H9 (cell line): ENCODE results near the gene CDH13. TPM values are rescaled to one million over a fixed set of nuclear protein-coding genes. Genes with fewer than 3 reads are reported as not detected.

Experiments used
- DNase-seq: peaks from one replicate; pipeline ENCODE4 v3.0.0-alpha.2; 2017
- H2AFZ ChIP-seq: one replicate; pipeline ENCODE4 v1.6.1; 2013; ENCODE audit warnings: mild to moderate bottlenecking, low read length, control low read depth, moderate library complexity
- H2AK5ac ChIP-seq: 2 replicates; pipeline ENCODE4 v1.6.1; 2013; ENCODE audit warnings: low read length, control low read depth, mixed read lengths; ENCODE audit not compliant: insufficient read length
- H2BK120ac ChIP-seq: one replicate; pipeline ENCODE4 v1.6.1; 2013; ENCODE audit warnings: low read depth, mild to moderate bottlenecking, low read length, control low read depth, inconsistent platforms; ENCODE audit not compliant: poor library complexity, severe bottlenecking
- H2BK12ac ChIP-seq: 2 replicates; pipeline ENCODE4 v1.6.1; 2013; ENCODE audit warnings: low read length, control low read depth, mixed read lengths, low read depth; ENCODE audit not compliant: insufficient read length
- H2BK15ac ChIP-seq: 2 replicates; pipeline ENCODE4 v1.6.1; 2013; ENCODE audit warnings: low read depth, low read length, control low read depth
- H2BK20ac ChIP-seq: one replicate; pipeline ENCODE4 v1.6.1; 2013; ENCODE audit warnings: low read depth, mild to moderate bottlenecking, low read length, control low read depth, inconsistent platforms; ENCODE audit not compliant: poor library complexity, severe bottlenecking
- H2BK5ac ChIP-seq: 2 replicates; pipeline ENCODE4 v1.6.1; 2013; ENCODE audit warnings: low read length, control low read depth, mixed read lengths; ENCODE audit not compliant: insufficient read length
- H3K14ac ChIP-seq: 2 replicates; pipeline ENCODE4 v1.6.1; 2013; ENCODE audit warnings: low read length, control low read depth; ENCODE audit not compliant: insufficient read depth
- H3K18ac ChIP-seq: 2 replicates; pipeline ENCODE4 v1.6.1; 2013; ENCODE audit warnings: low read depth, mild to moderate bottlenecking, mixed read lengths, low read length, control low read depth; ENCODE audit not compliant: insufficient read length
- H3K23ac ChIP-seq: 2 replicates; pipeline ENCODE4 v1.6.1; 2013; ENCODE audit warnings: low read length, control low read depth, mixed read lengths, low read depth; ENCODE audit not compliant: insufficient read length
- H3K23me2 ChIP-seq: 2 replicates; pipeline ENCODE4 v1.6.1; 2013; ENCODE audit warnings: low read depth, mild to moderate bottlenecking, mixed read lengths, low read length, control low read depth; ENCODE audit not compliant: insufficient read length, poor library complexity, severe bottlenecking
- H3K27ac ChIP-seq: 2 replicates; pipeline ENCODE4 v1.5.1; 2013; ENCODE audit warnings: low read length, control low read depth, mixed read lengths, low read depth; ENCODE audit not compliant: insufficient read length
- H3K27me3 ChIP-seq: 2 replicates; pipeline ENCODE4 v1.6.1; 2013; ENCODE audit warnings: low read length, control low read depth, inconsistent platforms; ENCODE audit not compliant: insufficient read depth
- H3K4ac ChIP-seq: 2 replicates; pipeline ENCODE4 v1.6.1; 2013; ENCODE audit warnings: low read depth, mild to moderate bottlenecking, control low read depth, inconsistent platforms, low read length, moderate library complexity
- H3K4me1 ChIP-seq: 2 replicates; pipeline ENCODE4 v1.6.1; 2013; ENCODE audit warnings: low read length, control low read depth, inconsistent platforms; ENCODE audit not compliant: insufficient read depth
- H3K4me2 ChIP-seq: 2 replicates; pipeline ENCODE4 v1.6.1; 2013; ENCODE audit warnings: low read length, control low read depth, mixed read lengths; ENCODE audit not compliant: insufficient read length, insufficient read depth
- H3K56ac ChIP-seq: 2 replicates; pipeline ENCODE4 v1.6.1; 2013; ENCODE audit warnings: low read depth, mild to moderate bottlenecking, mixed read lengths, low read length, control low read depth; ENCODE audit not compliant: insufficient read length
- H3K79me1 ChIP-seq: 2 replicates; pipeline ENCODE4 v1.6.1; 2013; ENCODE audit warnings: low read depth, mild to moderate bottlenecking, moderate library complexity, low read length, control low read depth, inconsistent platforms; ENCODE audit not compliant: insufficient read depth, poor library complexity, severe bottlenecking
- H3K79me2 ChIP-seq: 2 replicates; pipeline ENCODE4 v1.6.1; 2013; ENCODE audit warnings: low read length, control low read depth, inconsistent platforms; ENCODE audit not compliant: insufficient read depth
- H3K9ac ChIP-seq: 2 replicates; pipeline ENCODE4 v1.6.1; 2013; ENCODE audit warnings: low read length, control low read depth, mixed read lengths; ENCODE audit not compliant: insufficient read length; ENCODE audit errors: extremely low read depth
- H3K9me3 ChIP-seq: one replicate; pipeline ENCODE4 v1.6.1; 2013; ENCODE audit warnings: low read depth, low read length, inconsistent platforms; ENCODE audit not compliant: control insufficient read depth
- H3T11ph ChIP-seq: one replicate; pipeline ENCODE4 v1.6.1; 2013; ENCODE audit warnings: mild to moderate bottlenecking, low read length, control low read depth, inconsistent platforms
- H4K20me1 ChIP-seq: one replicate; pipeline ENCODE4 v1.6.1; 2013; ENCODE audit not compliant: control insufficient read depth, insufficient read length, insufficient read depth
- H4K5ac ChIP-seq: 2 replicates; pipeline ENCODE4 v1.6.1; 2013; ENCODE audit warnings: low read depth, mild to moderate bottlenecking, mixed read lengths, low read length, control low read depth; ENCODE audit not compliant: insufficient read length
- H4K8ac ChIP-seq: replicated peaks from 2 replicates; pipeline ENCODE4 v1.6.1; 2013; ENCODE audit warnings: low read length, control low read depth, mixed read lengths, low read depth; ENCODE audit not compliant: insufficient read length
- H4K91ac ChIP-seq: 2 replicates; pipeline ENCODE4 v1.6.1; 2013; ENCODE audit warnings: low read depth, mild to moderate bottlenecking, moderate library complexity, mixed read lengths, low read length, control low read depth; ENCODE audit not compliant: insufficient read length
- H3K27ac Mint-ChIP-seq, 3 experiments: 2 replicates in 2 of 3; 3 replicates in 1 of 3; pipeline ENCODE4 v1.8.0; 2020 to 2021; ENCODE audit warnings: mixed read lengths in 3 of 3, mild to moderate bottlenecking in 1 of 3, moderate library complexity in 1 of 3
- H3K27me3 Mint-ChIP-seq: 2 replicates; pipeline ENCODE4 v1.8.0; 2021; ENCODE audit warnings: low read depth, mild to moderate bottlenecking, moderate library complexity, mixed read lengths
- H3K36me3 Mint-ChIP-seq, 3 experiments: 2 replicates in 2 of 3; 3 replicates in 1 of 3; pipeline ENCODE4 v1.8.0; 2020 to 2021; ENCODE audit warnings: low read depth in 3 of 3, mixed read lengths in 3 of 3; ENCODE audit not compliant: insufficient read depth in 1 of 3
- H3K4me1 Mint-ChIP-seq, 2 experiments: 2 replicates each; pipeline ENCODE4 v1.8.0; 2020; ENCODE audit warnings: mixed read lengths in 2 of 2
- H3K4me3 Mint-ChIP-seq, 2 experiments: 2 replicates in 1 of 2; 3 replicates in 1 of 2; pipeline ENCODE4 v1.8.0; 2020 to 2021; ENCODE audit warnings: mild to moderate bottlenecking in 2 of 2, mixed read lengths in 2 of 2, moderate library complexity in 1 of 2
- H3K9me3 Mint-ChIP-seq, 2 experiments: 2 replicates in 1 of 2; 3 replicates in 1 of 2; pipeline ENCODE4 v1.8.0; 2020; ENCODE audit warnings: mild to moderate bottlenecking in 2 of 2, mixed read lengths in 2 of 2, moderate library complexity in 1 of 2
- WGBS: extraction: QIAGEN DNeasy Blood & Tissue Kit; methylation state at CpG from one replicate; pipeline ENCODE4 v1.1.7; 2013; ENCODE audit warnings: missing lambda C conversion rate, low lambda C conversion rate, mixed read lengths; ENCODE audit not compliant: insufficient read length; ENCODE audit errors: extremely low coverage; 5-methylcytosine and 5-hydroxymethylcytosine counted together
- total RNA-seq: library from RNA; stranded (reverse); gene quantifications from 2 replicates; pipeline ENCODE4 v1.2.1, GENCODE V29; 2021
- TF ChIP-seq, protein P1 (sequence below): fragments of 200-600 bp; sonication (generic); conservative IDR thresholded peaks from 3 replicates; pipeline ENCODE4 v1.8.0; 2021; ENCODE audit warnings: antibody characterized with exemption, mild to moderate bottlenecking

Gene CDH13
- total RNA-seq, 1 experiment from 2014 or later, result 1.5 TPM

DNA sequence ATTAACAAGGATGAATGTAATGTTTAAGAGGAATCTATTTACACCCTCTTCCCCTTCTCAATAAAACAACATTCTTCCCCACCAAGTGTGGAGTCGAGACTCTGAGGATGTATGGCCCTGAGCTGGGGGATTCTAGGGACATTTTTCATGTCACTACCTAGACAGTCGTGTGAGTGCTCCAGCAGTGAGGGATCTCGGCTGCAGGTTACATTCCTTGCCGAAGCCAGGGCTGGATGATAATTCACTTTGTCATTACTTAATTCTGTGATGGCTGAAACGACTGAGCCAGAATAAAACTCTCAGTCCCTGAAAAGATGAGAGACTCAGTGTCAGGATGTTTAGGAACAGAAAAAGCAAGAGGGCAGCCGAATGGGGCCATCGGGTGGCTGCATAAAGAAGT is 1074.1 kb downstream of the CDH13 start:
- Histone ChIP-seq H3K14ac (no peak overlapping the region), H3K23ac (no peak overlapping the region), H4K8ac (no peak overlapping the region), H2BK20ac (no peak overlapping the region), H4K91ac (no peak overlapping the region), H4K20me1 (no peaks in the 10 kb centered on the region), H2AK5ac (no peak overlapping the region), H3K27me3 (no peaks in the 10 kb centered on the region), H3K79me1 (no peaks in the 10 kb centered on the region), H3K9ac (no peak overlapping the region), H3K9me3 (no peaks in the 10 kb centered on the region), H2BK5ac (no peak overlapping the region), H3K4me2 (no peak overlapping the region), H2BK120ac (no peak overlapping the region), H2AFZ (no peak overlapping the region), H3K4ac (no peak overlapping the region), H3K27ac (no peak overlapping the region), H2BK15ac (no peak overlapping the region), H3K4me1 (no peaks in the 10 kb centered on the region), H3K79me2 (no peaks in the 10 kb centered on the region), H2BK12ac (no peak overlapping the region), H3K23me2 (no peaks in the 10 kb centered on the region), H3K18ac (no peak overlapping the region), H3T11ph (no peak overlapping the region), H3K56ac (no peak overlapping the region), H4K5ac (no peak overlapping the region)
- peaks cover 8% of the 10 kb centered on the region for H3K27me3 Mint-ChIP-seq
- H3K27ac Mint-ChIP-seq, result no peak overlapping the region
- DNase-seq, result no peak
- WGBS, result no CpG with 5 or more reads among the region's 7 CpGs
- no peak overlapping the region; a peak in 1 of 5 replicates for H3K4me3 Mint-ChIP-seq
- no peaks in the 10 kb centered on the region for H3K4me1 Mint-ChIP-seq
- no peaks in the 10 kb centered on the region for H3K9me3 Mint-ChIP-seq
- TF ChIP-seq, protein P1, sequence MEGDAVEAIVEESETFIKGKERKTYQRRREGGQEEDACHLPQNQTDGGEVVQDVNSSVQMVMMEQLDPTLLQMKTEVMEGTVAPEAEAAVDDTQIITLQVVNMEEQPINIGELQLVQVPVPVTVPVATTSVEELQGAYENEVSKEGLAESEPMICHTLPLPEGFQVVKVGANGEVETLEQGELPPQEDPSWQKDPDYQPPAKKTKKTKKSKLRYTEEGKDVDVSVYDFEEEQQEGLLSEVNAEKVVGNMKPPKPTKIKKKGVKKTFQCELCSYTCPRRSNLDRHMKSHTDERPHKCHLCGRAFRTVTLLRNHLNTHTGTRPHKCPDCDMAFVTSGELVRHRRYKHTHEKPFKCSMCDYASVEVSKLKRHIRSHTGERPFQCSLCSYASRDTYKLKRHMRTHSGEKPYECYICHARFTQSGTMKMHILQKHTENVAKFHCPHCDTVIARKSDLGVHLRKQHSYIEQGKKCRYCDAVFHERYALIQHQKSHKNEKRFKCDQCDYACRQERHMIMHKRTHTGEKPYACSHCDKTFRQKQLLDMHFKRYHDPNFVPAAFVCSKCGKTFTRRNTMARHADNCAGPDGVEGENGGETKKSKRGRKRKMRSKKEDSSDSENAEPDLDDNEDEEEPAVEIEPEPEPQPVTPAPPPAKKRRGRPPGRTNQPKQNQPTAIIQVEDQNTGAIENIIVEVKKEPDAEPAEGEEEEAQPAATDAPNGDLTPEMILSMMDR, result no peak
- no peaks in the 10 kb centered on the region for H3K36me3 Mint-ChIP-seq
